ENCODE data around the gene IMMP2L.

IMMP2L gene

DNA sequence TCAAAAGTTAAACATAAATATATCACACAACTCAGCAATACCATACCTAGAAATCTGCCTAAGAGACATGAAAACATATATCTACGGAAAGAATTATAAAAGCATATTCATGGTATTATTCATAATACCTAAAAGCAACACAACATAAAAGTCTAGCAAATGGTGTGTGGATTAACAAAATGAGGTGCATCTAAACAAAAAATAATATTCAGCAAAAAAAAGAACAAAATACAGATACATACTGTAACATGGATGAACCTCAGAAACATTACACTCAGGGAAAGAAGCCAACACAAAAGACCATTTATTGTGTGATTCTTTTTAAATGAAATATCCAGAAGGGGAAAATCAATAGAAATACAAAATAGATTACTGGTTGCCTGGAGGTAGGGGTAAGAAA lies 155.0 kb downstream of the IMMP2L start:
- no peak overlapping the region for H3K4me3 ChIP-seq (ENCODE audit: low read length)
- TF ChIP-seq, protein P1, sequence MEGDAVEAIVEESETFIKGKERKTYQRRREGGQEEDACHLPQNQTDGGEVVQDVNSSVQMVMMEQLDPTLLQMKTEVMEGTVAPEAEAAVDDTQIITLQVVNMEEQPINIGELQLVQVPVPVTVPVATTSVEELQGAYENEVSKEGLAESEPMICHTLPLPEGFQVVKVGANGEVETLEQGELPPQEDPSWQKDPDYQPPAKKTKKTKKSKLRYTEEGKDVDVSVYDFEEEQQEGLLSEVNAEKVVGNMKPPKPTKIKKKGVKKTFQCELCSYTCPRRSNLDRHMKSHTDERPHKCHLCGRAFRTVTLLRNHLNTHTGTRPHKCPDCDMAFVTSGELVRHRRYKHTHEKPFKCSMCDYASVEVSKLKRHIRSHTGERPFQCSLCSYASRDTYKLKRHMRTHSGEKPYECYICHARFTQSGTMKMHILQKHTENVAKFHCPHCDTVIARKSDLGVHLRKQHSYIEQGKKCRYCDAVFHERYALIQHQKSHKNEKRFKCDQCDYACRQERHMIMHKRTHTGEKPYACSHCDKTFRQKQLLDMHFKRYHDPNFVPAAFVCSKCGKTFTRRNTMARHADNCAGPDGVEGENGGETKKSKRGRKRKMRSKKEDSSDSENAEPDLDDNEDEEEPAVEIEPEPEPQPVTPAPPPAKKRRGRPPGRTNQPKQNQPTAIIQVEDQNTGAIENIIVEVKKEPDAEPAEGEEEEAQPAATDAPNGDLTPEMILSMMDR (IDR thresholded peaks at IDR 0.05; ENCODE audit: insufficient read depth, low read depth, low read length, missing control alignments): no peak
- no peak for DNase-seq (ENCODE audit: low read depth)

DNA sequence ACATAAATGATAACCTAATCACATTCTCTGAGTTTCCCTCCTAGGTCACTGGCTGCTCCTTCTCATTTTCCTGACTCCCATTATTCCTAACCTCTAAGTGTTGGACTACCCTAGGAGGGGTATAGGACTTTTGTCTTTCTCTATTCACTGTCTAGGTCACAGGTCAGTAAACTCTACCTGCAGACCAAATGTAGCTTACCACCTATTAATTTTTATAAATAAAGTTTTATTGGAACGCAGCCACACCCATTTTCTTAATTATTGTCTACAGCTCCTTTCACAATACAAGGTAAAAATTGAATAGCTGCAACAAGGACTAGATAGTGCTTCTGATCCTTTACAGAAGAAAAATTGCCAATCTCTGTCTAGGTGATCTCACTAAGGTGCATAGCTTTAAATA lies 156.7 kb downstream of the IMMP2L start:
- no peak for DNase-seq (ENCODE audit: low read depth)
- H3K4me3 ChIP-seq (ENCODE audit: low read length): no peak overlapping the region
- TF ChIP-seq, protein P1 (IDR thresholded peaks at IDR 0.05; ENCODE audit: insufficient read depth, low read depth, low read length, missing control alignments): no peak

DNA sequence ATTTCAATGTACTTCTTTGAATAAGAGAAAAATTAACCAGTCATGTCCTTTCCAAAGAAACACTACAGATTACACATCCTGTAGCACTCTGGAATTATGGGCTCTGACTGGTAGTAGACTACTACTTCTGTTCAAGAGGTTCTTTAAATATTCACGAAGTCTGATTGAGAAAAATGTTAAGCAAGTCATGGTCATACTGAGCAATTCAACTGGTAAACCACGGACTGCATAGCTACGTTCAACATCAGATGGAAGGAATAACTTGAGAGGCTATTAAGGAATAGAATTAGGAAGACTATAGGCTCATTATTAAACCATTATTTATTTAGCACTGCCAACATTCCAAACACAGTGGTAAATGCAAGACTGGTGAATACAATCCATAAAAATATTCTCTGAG lies 160.8 kb downstream of the IMMP2L start:
- DNase-seq (ENCODE audit: low read depth): no peak
- TF ChIP-seq, protein P1 (IDR thresholded peaks at IDR 0.05; ENCODE audit: insufficient read depth, low read depth, low read length, missing control alignments): no peak
- no peak overlapping the region for H3K4me3 ChIP-seq (ENCODE audit: low read length)

- peak; percentile 13 for DNase-seq (ENCODE audit: low read depth)
- no peak overlapping the region for H3K4me3 ChIP-seq (ENCODE audit: low read length)
- TF ChIP-seq, protein P1 (IDR thresholded peaks at IDR 0.05; ENCODE audit: insufficient read depth, low read depth, low read length, missing control alignments): no peak
These were observed 162.2 kb downstream of the IMMP2L start for GRCh38 chr7:111400088-111400487.

- TF ChIP-seq, protein P1 (IDR thresholded peaks at IDR 0.05; ENCODE audit: insufficient read depth, low read depth, low read length, missing control alignments): no peak
- no peak overlapping the region for H3K4me3 ChIP-seq (ENCODE audit: low read length)
- no peak for DNase-seq (ENCODE audit: low read depth)
These were observed 167.4 kb downstream of the IMMP2L start for GRCh38 chr7:111394891-111395290.

DNA sequence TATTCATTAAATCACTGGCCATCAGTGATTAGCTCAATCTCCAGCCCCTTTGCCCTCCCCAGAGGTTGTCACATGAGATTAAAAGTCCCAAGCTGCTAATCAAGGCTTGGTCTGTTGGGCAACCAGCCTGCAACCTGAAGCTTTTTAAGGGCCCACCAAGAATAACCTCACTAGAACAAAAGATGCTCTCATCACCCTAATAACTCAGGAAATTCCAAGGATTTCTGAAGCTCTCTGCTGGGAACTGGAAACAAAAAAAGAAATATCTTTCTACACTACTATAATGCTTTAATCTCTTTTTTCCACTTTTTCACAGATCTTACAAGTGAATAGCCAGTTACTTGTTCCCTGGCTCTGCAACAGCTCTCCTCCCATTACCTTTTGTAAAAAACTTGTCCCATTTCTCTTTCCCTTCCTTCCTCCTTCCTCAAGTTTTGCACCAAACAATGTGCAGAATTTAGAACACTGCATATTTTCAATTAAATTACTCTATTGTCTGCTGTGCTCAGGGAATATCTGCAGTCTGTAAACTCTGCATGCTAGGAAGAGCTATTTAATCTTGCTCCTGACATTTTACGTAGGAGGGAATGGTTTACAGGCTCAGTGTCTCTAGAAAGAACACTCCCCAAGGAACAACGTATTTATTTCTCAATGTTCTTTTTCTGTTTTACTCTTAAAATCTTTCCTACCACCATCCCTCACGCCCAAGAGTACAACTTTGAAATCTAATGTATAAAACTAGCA lies 169.1 kb downstream of the IMMP2L start:
- TF ChIP-seq, protein P1 (IDR thresholded peaks at IDR 0.05; ENCODE audit: insufficient read depth, low read depth, low read length, missing control alignments): no peak
- DNase-seq (ENCODE audit: low read depth): no peak

GRCh38 chr7:111392294-111392693 lies 170.0 kb downstream of the IMMP2L start:
- no peak for DNase-seq (ENCODE audit: low read depth)
- no peak overlapping the region for H3K4me3 ChIP-seq (ENCODE audit: low read length)
- TF ChIP-seq, protein P1 (IDR thresholded peaks at IDR 0.05; ENCODE audit: insufficient read depth, low read depth, low read length, missing control alignments): no peak

More for the DNA sequence above, 169.1 kb downstream of the IMMP2L start:
- no peak overlapping the region for H3K4me3 ChIP-seq (ENCODE audit: low read length)
